ENCODE data around the gene SLC22A7. TPM values are rescaled to one million over a fixed set of nuclear protein-coding genes. Genes with fewer than 3 reads are reported as not detected.

SLC22A7 gene
- total RNA-seq, 1 experiment from 2014 or later: not detected

- Histone ChIP-seq H3K9me2 (replicated peaks; ENCODE audit: low read length) (no peaks in the 10 kb centered on the region), H3K9ac (ENCODE audit: low read length) (no peak overlapping the region), H3K27me3 (ENCODE audit: low read length) (peaks cover 3% of the 10 kb centered on the region; the same call in 1 of the 2 replicates), H3K4me2 (ENCODE audit: low read length) (no peak overlapping the region), H3K79me2 (ENCODE audit: low read length) (no peaks in the 10 kb centered on the region), H3K4me3 (ENCODE audit: low read length) (no peak overlapping the region), H3K36me3 (ENCODE audit: low read depth, low read length) (no peaks in the 10 kb centered on the region), H3K4me1 (ENCODE audit: insufficient read depth, low read length) (no peaks in the 10 kb centered on the region), H2AFZ (ENCODE audit: low read length) (no peak overlapping the region), H3F3A (ENCODE audit: low read length, unreplicated experiment) (no peaks in the 10 kb centered on the region), H4K20me1 (ENCODE audit: low read length) (no peaks in the 10 kb centered on the region), H3K9me3 (ENCODE audit: low read length) (no peaks in the 10 kb centered on the region), H3K27ac (ENCODE audit: low read length) (no peak overlapping the region)
- ATAC-seq (no peak), DNase-seq (no peak)
- ChIA-PET POLR2A (ENCODE audit: unreplicated experiment) (no interaction called here), CTCF (no interaction called here)
- intact Hi-C loops (cut with micrococcal nuclease): no loop called here
- no peak for TF ChIP-seq EZH2 (IDR thresholded peaks at IDR 0.05; ENCODE audit: low read length, unreplicated experiment)
- no peak for TF ChIP-seq EZH2phosphoT487 (IDR thresholded peaks at IDR 0.05; ENCODE audit: borderline replicate concordance, low read length)
- no peak for TF ChIP-seq CTCF (conservative IDR thresholded peaks at IDR 0.05; ENCODE audit: low read depth, low read length)
- no TSS peak for BruUV-seq (replicated peaks)
These were observed 1.6 kb downstream of the SLC22A7 start for GRCh38 chr6:43299338-43300293.

GRCh38 chr6:43301081-43301870, 3.2 kb downstream of the SLC22A7 start:
- intact Hi-C loops (cut with micrococcal nuclease): no loop called here
- H3K27me3 ChIP-seq (ENCODE audit: low read length): peaks cover 3% of the 10 kb centered on the region; the same call in 1 of the 2 replicates

More at GRCh38 chr6:43301081-43301870, 3.2 kb downstream of the SLC22A7 start:
- no peak overlapping the region for H2AFZ ChIP-seq (ENCODE audit: low read length)
- H3F3A ChIP-seq (ENCODE audit: low read length, unreplicated experiment): no peaks in the 10 kb centered on the region
- H3K9me2 ChIP-seq (replicated peaks; ENCODE audit: low read length): no peaks in the 10 kb centered on the region
- CTCF ChIA-PET: no interaction called here
- POLR2A ChIA-PET (ENCODE audit: unreplicated experiment): no interaction called here
- H3K4me1 ChIP-seq (ENCODE audit: insufficient read depth, low read length): no peaks in the 10 kb centered on the region
- no peak for TF ChIP-seq CTCF (conservative IDR thresholded peaks at IDR 0.05; ENCODE audit: low read depth, low read length)
- TF ChIP-seq EZH2phosphoT487 (IDR thresholded peaks at IDR 0.05; ENCODE audit: borderline replicate concordance, low read length): no peak
- TF ChIP-seq EZH2 (IDR thresholded peaks at IDR 0.05; ENCODE audit: low read length, unreplicated experiment): no peak
- no peak overlapping the region for H3K9ac ChIP-seq (ENCODE audit: low read length)
- H3K79me2 ChIP-seq (ENCODE audit: low read length): no peaks in the 10 kb centered on the region
- no peak for DNase-seq
- H3K4me2 ChIP-seq (ENCODE audit: low read length): no peak overlapping the region
- H3K4me3 ChIP-seq (ENCODE audit: low read length): no peak overlapping the region
- no peaks in the 10 kb centered on the region for H3K36me3 ChIP-seq (ENCODE audit: low read depth, low read length)
- no TSS peak for BruUV-seq (replicated peaks)
- H3K27ac ChIP-seq (ENCODE audit: low read length): no peak overlapping the region
- H3K9me3 ChIP-seq (ENCODE audit: low read length): no peaks in the 10 kb centered on the region
- ATAC-seq: no peak
- H4K20me1 ChIP-seq (ENCODE audit: low read length): no peaks in the 10 kb centered on the region
